HEK293T (cell line): ENCODE results near the gene FEM1B.

Experiments used
- CTCF ChIA-PET: fragments of 350-600 bp; formaldehyde crosslinking; extraction: SDS; loops from one replicate; lab custom pipeline; 2021; ENCODE audit warnings: antibody characterized with exemption, inconsistent platforms; lab: Yijun Ruan, JAX
- POLR2A ChIA-PET: fragments of 350-600 bp; formaldehyde crosslinking; extraction: SDS; loops from one replicate; lab custom pipeline; 2020; ENCODE audit warnings: antibody characterized with exemption, inconsistent platforms; lab: Yijun Ruan, JAX
- DNase-seq: peaks from one replicate; pipeline ENCODE4 v3.0.0; 2012; ENCODE audit warnings: mixed read lengths; ENCODE audit errors: extremely low spot score
- ARNT ChIP-seq: fragments of 450-650 bp; IDR thresholded peaks from 2 replicates; pipeline ENCODE4 v1.6.1; 2017; ENCODE audit warnings: mild to moderate bottlenecking
- BHLHE40 ChIP-seq: fragments of 450-650 bp; IDR thresholded peaks from 2 replicates; pipeline ENCODE4 v1.6.1; 2016; ENCODE audit warnings: mild to moderate bottlenecking, moderate library complexity, borderline replicate concordance
- CTBP1 ChIP-seq: fragments of 450-650 bp; IDR thresholded peaks from 2 replicates; pipeline ENCODE4 v1.6.1; 2016; ENCODE audit warnings: borderline replicate concordance
- ELF4 ChIP-seq: fragments of 450-650 bp; IDR thresholded peaks from 2 replicates; pipeline ENCODE4 v1.6.1; 2017; ENCODE audit warnings: antibody characterized with exemption
- FOXA1 ChIP-seq: fragments of 450-650 bp; IDR thresholded peaks from 2 replicates; pipeline ENCODE4 v1.6.1; 2016; ENCODE audit warnings: mild to moderate bottlenecking
- FOXK2 ChIP-seq: fragments of 450-650 bp; IDR thresholded peaks from 2 replicates; pipeline ENCODE4 v1.6.1; 2016; ENCODE audit warnings: mild to moderate bottlenecking
- FOXM1 ChIP-seq: fragments of 450-650 bp; IDR thresholded peaks from 2 replicates; pipeline ENCODE4 v1.6.1; 2017; ENCODE audit warnings: mild to moderate bottlenecking, borderline replicate concordance
- HDGF ChIP-seq: fragments of 450-650 bp; IDR thresholded peaks from 2 replicates; pipeline ENCODE4 v1.6.1; 2017; ENCODE audit warnings: antibody characterized with exemption, borderline replicate concordance
- L3MBTL2 ChIP-seq: fragments of 450-650 bp; conservative IDR thresholded peaks from 2 replicates; pipeline ENCODE4 v1.6.1; 2016; ENCODE audit warnings: mild to moderate bottlenecking
- LEF1 ChIP-seq: fragments of 450-650 bp; IDR thresholded peaks from 2 replicates; pipeline ENCODE4 v1.6.1; 2017; ENCODE audit warnings: mild to moderate bottlenecking, borderline replicate concordance
- NFRKB ChIP-seq: fragments of 450-650 bp; IDR thresholded peaks from 2 replicates; pipeline ENCODE4 v1.6.1; 2016; ENCODE audit warnings: mild to moderate bottlenecking, moderate library complexity
- PKNOX1 ChIP-seq: fragments of 450-650 bp; IDR thresholded peaks from 2 replicates; pipeline ENCODE4 v1.6.1; 2016
- SP1 ChIP-seq: fragments of 450-650 bp; IDR thresholded peaks from 2 replicates; pipeline ENCODE4 v1.6.1; 2017
- SUZ12 ChIP-seq: fragments of 450-650 bp; IDR thresholded peaks from 2 replicates; pipeline ENCODE4 v1.6.1; 2016; ENCODE audit warnings: mild to moderate bottlenecking
- TARDBP ChIP-seq: fragments of 450-650 bp; IDR thresholded peaks from 2 replicates; pipeline ENCODE4 v1.6.1; 2016
- ZNF384 ChIP-seq: fragments of 450-650 bp; IDR thresholded peaks from 2 replicates; pipeline ENCODE4 v1.6.1; 2016

Gene FEM1B

GRCh38 chr15:68262514-68263356 is 14.8 kb upstream of the FEM1B start:
- ChIA-PET CTCF (interaction anchor here (1.0 to 2.0 kb wide), 4 partner anchors 10 to 44 kb away, joined by 3 to 7 read pairs (median 4); no protein-coding TSS in a partner anchor), POLR2A (interaction anchor here (1.3 to 2.4 kb wide), 2 partner anchors 8 to 15 kb away, joined by 3 to 9 read pairs; partner anchors contain the start of gene FEM1B)
- no peak for DNase-seq
- TF ChIP-seq FOXM1 (no peak), ZNF384 (no peak), FOXA1 (no peak), NFRKB (no peak), CTBP1 (no peak), TARDBP (no peak), SP1 (no peak)

GRCh38 chr15:68264282-68264681 is 13.3 kb upstream of the FEM1B start:
- POLR2A ChIA-PET = interaction anchor here (2.3 kb wide), 1 partner anchor 13 kb away, joined by 11 read pairs; the partner anchor contains the start of gene FEM1B
- CTCF ChIA-PET = interaction anchor here (0.6 to 2.0 kb wide), 3 partner anchors 11 to 13 kb away, joined by 3 to 7 read pairs (median 6); no protein-coding TSS in a partner anchor
- no peak for DNase-seq
- TF ChIP-seq SUZ12 (no peak), ELF4 (no peak), SP1 (no peak), FOXK2 (no peak), PKNOX1 (no peak), FOXA1 (no peak)

- ChIA-PET CTCF (interaction anchor here (1.1 to 2.0 kb wide), 2 partner anchors 12 to 13 kb away, joined by 4 to 7 read pairs; partner anchors contain the start of gene FEM1B), POLR2A (interaction anchor here (2.3 kb wide), 1 partner anchor 12 kb away, joined by 11 read pairs; the partner anchor contains the start of gene FEM1B)
- no peak for TF ChIP-seq SP1
- no peak for TF ChIP-seq FOXK2
Measured at GRCh38 chr15:68265081-68265480, 12.5 kb upstream of the FEM1B start.

DNA sequence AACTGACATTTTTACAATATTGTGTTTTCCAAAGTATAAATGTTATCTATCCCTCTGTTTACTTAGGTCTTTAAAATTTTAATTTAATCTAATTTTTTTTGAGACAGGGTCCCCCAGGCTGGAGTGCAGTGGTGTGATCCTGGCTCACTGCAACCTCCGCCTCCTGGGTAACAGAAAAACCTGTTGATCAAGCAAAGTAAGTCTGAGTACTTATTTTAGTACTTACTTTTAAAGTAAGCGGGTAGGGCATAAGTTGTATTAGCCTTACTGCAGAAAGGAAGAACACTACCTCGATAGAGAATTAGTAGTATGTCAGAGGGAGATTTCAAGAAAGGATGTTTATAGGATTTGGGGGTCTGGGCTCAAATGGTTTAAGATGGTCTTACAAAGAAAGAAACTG is 11.9 kb upstream of the FEM1B start:
- DNase-seq = no peak
- ChIA-PET POLR2A (interaction anchor here (2.3 kb wide), 1 partner anchor 12 kb away, joined by 11 read pairs; the partner anchor contains the start of gene FEM1B), CTCF (interaction anchor here (1.1 kb wide), 1 partner anchor 12 kb away, joined by 4 read pairs; the partner anchor contains the start of gene FEM1B)
- no peak for TF ChIP-seq ZNF384

More at GRCh38 chr15:68265081-68265480, 12.5 kb upstream of the FEM1B start:
- DNase-seq = no peak

DNA sequence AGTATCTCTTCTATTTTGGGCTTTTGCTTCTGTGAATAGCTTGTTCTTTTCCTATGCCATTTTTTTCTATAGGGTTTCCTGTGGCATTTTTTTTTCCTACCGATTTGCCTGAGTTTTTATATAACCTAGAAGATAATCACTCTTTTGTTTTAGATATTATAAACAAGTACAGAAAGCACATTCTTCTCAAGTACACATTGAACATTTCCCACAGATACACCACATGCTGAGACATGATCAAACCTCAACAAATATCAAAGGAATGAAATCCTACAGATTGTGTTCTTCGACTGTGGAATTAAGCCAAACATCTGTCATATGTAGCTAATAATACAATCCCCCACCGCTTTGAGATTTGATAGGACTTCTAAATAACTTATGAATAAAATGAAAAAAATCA is 9.1 kb upstream of the FEM1B start:
- ChIA-PET CTCF (interaction anchor here (0.6 to 1.2 kb wide), 2 partner anchors 15 to 60 kb away, joined by 3 to 4 read pairs; no protein-coding TSS in a partner anchor), POLR2A (no interaction called here)
- TF ChIP-seq FOXA1 (no peak), ARNT (no peak), SP1 (no peak), L3MBTL2 (no peak), HDGF (no peak), FOXM1 (no peak)
- no peak for DNase-seq

- ChIA-PET CTCF (interaction anchor here (0.6 to 1.9 kb wide), 3 partner anchors 9 to 278 kb away, joined by 3 to 7 read pairs (median 3); no protein-coding TSS in a partner anchor), POLR2A (interaction anchor here (0.6 to 2.0 kb wide), 3 partner anchors 9 to 41 kb away, joined by 4 to 7 read pairs (median 6); no protein-coding TSS in a partner anchor)
- no peak for TF ChIP-seq LEF1
- TF ChIP-seq FOXM1 = no peak
- TF ChIP-seq ELF4 = no peak
- peak; percentile 22 for DNase-seq
Measured at GRCh38 chr15:68271854-68272471, 5.6 kb upstream of the FEM1B start.

GRCh38 chr15:68272721-68273271 is 4.7 kb upstream of the FEM1B start:
- ChIA-PET POLR2A (interaction anchor here (1.8 kb wide), 1 partner anchor 42 kb away, joined by 6 read pairs; no protein-coding TSS in a partner anchor), CTCF (no interaction called here)
- TF ChIP-seq CTBP1 = no peak
- TF ChIP-seq ELF4 = no peak
- TF ChIP-seq PKNOX1 = no peak
- no peak for TF ChIP-seq HDGF
- TF ChIP-seq TARDBP = no peak
- TF ChIP-seq LEF1 = no peak
- no peak for TF ChIP-seq FOXM1
- no peak for TF ChIP-seq ZNF384
- no peak for TF ChIP-seq BHLHE40
- TF ChIP-seq ARNT = no peak
- no peak for TF ChIP-seq SP1
- TF ChIP-seq FOXA1 = no peak
- TF ChIP-seq L3MBTL2 = no peak
- TF ChIP-seq NFRKB = no peak
- TF ChIP-seq SUZ12 = no peak
- no peak for TF ChIP-seq FOXK2
- no peak for DNase-seq
